Upper lobe of right lung (tissue), 1 donor: Measurements from ENCODE around the gene TBL1Y. TPM values are rescaled to one million over a fixed set of nuclear protein-coding genes. Genes with fewer than 3 reads are reported as not detected.
"Not testable (repeated sequence)": the region's sequence is repeated elsewhere in the genome, so short reads cannot be mapped to it uniquely, and the experiment has no call there.

ENCODE experiments used
- ATAC-seq: fragments of 200-7000 bp; cut with Tn5 transposase; one replicate; pipeline ENCODE4 v1.9.1; 2020; ENCODE audit warnings: mild to moderate bottlenecking, moderate library complexity
- DNase-seq: peaks from one replicate; pipeline ENCODE4 v3.0.0-alpha.2; 2020
- H3K27ac ChIP-seq: fragments of 200-600 bp; one replicate; pipeline ENCODE4 v1.8.0; 2022
- H3K27me3 ChIP-seq: fragments of 200-600 bp; one replicate; pipeline ENCODE4 v1.8.0; 2022; ENCODE audit warnings: mild to moderate bottlenecking
- H3K36me3 ChIP-seq: fragments of 200-600 bp; one replicate; pipeline ENCODE4 v1.8.0; 2022
- H3K4me1 ChIP-seq: fragments of 200-600 bp; one replicate; pipeline ENCODE4 v1.8.0; 2022
- H3K4me3 ChIP-seq: fragments of 200-600 bp; one replicate; pipeline ENCODE4 v1.8.0; 2022; ENCODE audit warnings: mild to moderate bottlenecking
- H3K9me3 ChIP-seq: fragments of 200-600 bp; one replicate; pipeline ENCODE4 v1.8.0; 2022
- CTCF ChIP-seq: fragments of 200-600 bp; IDR thresholded peaks from one replicate; pipeline ENCODE4 v1.8.0; 2022; ENCODE audit warnings: antibody characterized with exemption
- intact Hi-C: fragments of 100-400 bp; cut with DNase I; formaldehyde crosslinking; loops from one replicate; pipeline ENCODE4 v1.11.0; 2022
- long read RNA-seq: library from polyadenylated mRNA; unstranded; transcript quantifications from one replicate; pipeline ENCODE4 v2.0.0, GENCODE V29; 2021
- total RNA-seq: library from RNA; stranded (reverse); fragmentation: NEBNext Ultra II Directional; extraction: Animal tissue kit (Norgen Biotek cat#: 25700); gene quantifications from one replicate; pipeline ENCODE4 v1.2.1, GENCODE V29; 2021
- donor health status: DM: no; HTN: yes; CAD: no; lungs with severe emphysema.

Gene TBL1Y
- 2.1 TPM for total RNA-seq
- long read RNA-seq, partial matches to known transcripts: 0 of 3 reads
- long read RNA-seq, other reads (novel, unspliced or antisense): 3 of 3 reads

- DNase-seq (peak; percentile 79), ATAC-seq (peak; percentile 88)
- Histone ChIP-seq H3K27ac (peak within 1 kb of the TSS; percentile 11), H3K4me3 (peak within 1 kb of the TSS; percentile 38), H3K36me3 (no peaks in the 10 kb centered on the region), H3K4me1 (no peaks in the 10 kb centered on the region), H3K9me3 (no peaks in the 10 kb centered on the region), H3K27me3 (no peaks in the 10 kb centered on the region)
- no peak for TF ChIP-seq CTCF
- intact Hi-C loops: no loop called here
Observed at GRCh38 chrY:6910372-6911252, at the start of gene TBL1Y. Gene TBL1Y (plus strand): TSS chrY:6910697. CDS start chrY:7025085, 114,388 bp downstream.

- Histone ChIP-seq H3K4me3 (no peak overlapping the region), H3K36me3 (no peaks in the 10 kb centered on the region), H3K4me1 (no peaks in the 10 kb centered on the region), H3K9me3 (no peaks in the 10 kb centered on the region), H3K27me3 (no peaks in the 10 kb centered on the region), H3K27ac (no peak overlapping the region)
- ATAC-seq (no peak), DNase-seq (no peak)
- intact Hi-C loops: no loop called here
- no peak for TF ChIP-seq CTCF
Observed at GRCh38 chrY:6894496-6894895, 16.0 kb upstream of the TBL1Y start.

- no peak overlapping the region for H3K27ac ChIP-seq
- no peak for DNase-seq
- no peaks in the 10 kb centered on the region for H3K36me3 ChIP-seq
- no peak overlapping the region for H3K4me3 ChIP-seq
- ATAC-seq: no peak
- no peak for TF ChIP-seq CTCF
- intact Hi-C loops: no loop called here
- H3K9me3 ChIP-seq: no peaks in the 10 kb centered on the region
- no peaks in the 10 kb centered on the region for H3K27me3 ChIP-seq
- H3K4me1 ChIP-seq: no peaks in the 10 kb centered on the region
Observed at GRCh38 chrY:6895236-6895635, 15.3 kb upstream of the TBL1Y start.

- H3K4me1 ChIP-seq, H3K27me3 ChIP-seq, intact Hi-C loops, H3K27ac ChIP-seq, ATAC-seq, H3K4me3 ChIP-seq, DNase-seq, H3K9me3 ChIP-seq, H3K36me3 ChIP-seq: not testable (repeated sequence)
Observed at GRCh38 chrY:6902116-6902515, 8.4 kb upstream of the TBL1Y start.

GRCh38 chrY:6907591-6907990 lies 2.9 kb upstream of the TBL1Y start:
- Histone ChIP-seq H3K27me3 (no peaks in the 10 kb centered on the region), H3K9me3 (no peaks in the 10 kb centered on the region), H3K4me1 (no peaks in the 10 kb centered on the region), H3K27ac (no peak overlapping the region), H3K36me3 (no peaks in the 10 kb centered on the region), H3K4me3 (no peak overlapping the region)
- intact Hi-C loops: no loop called here
- ATAC-seq: no peak
- no peak for TF ChIP-seq CTCF
- DNase-seq: no peak

- H3K4me1 ChIP-seq, intact Hi-C loops, H3K36me3 ChIP-seq, H3K9me3 ChIP-seq, H3K27me3 ChIP-seq, DNase-seq, ATAC-seq, H3K4me3 ChIP-seq, H3K27ac ChIP-seq: not testable (repeated sequence)
Observed at GRCh38 chrY:6908021-6908420, 2.5 kb upstream of the TBL1Y start.
